H1 (cell line): ENCODE data around the gene SBK2. TPM values are rescaled to one million over a fixed set of nuclear protein-coding genes. Genes with fewer than 3 reads are reported as not detected.

Experiments
- CBX8 ChIP-seq: fragments of 300-800, 300-1000 bp; sonication (generic); IDR thresholded peaks from 2 replicates; pipeline ENCODE4 v1.7.1; 2016; ENCODE audit warnings: low read depth, low read length, borderline replicate concordance
- polyA plus RNA-seq, 7 experiments: library from polyadenylated mRNA; depleted of rRNA in 3 of 7; stranded (reverse) in 5 of 7; unstranded in 2 of 7; fragments of >200 nt in 5 of 7; fragments of 200-250 nt in 2 of 7; gene quantifications; 1 replicate in 5 of 7; 2 replicates in 1 of 7; 4 replicates in 1 of 7; pipeline versions ENCODE4 v1.2.1 to v1.2.3, GENCODE V29; 2011 to 2013; ENCODE audit warnings: missing spikeins in 2 of 7, mixed read lengths in 2 of 7
- total RNA-seq: library from RNA; stranded (reverse); fragmentation: NEBNext Ultra II Directional; extraction: Animal tissue kit (Norgen Biotek cat#: 25700); gene quantifications from 2 replicates; pipeline ENCODE4 v1.2.1, GENCODE V29; 2021

Gene SBK2
- total and polyA plus RNA-seq, 2 of the 8 experiments (the other 6 are each of a cell fraction or from before 2014, with no cell fraction given): 3.2 to 4.1 TPM

GRCh38 chr19:55508120-55508519 is 28.8 kb downstream of the SBK2 start (continued):
- no peak for TF ChIP-seq CBX8
